Measurements from ENCODE around the gene PODXL.

Gene PODXL

DNA sequence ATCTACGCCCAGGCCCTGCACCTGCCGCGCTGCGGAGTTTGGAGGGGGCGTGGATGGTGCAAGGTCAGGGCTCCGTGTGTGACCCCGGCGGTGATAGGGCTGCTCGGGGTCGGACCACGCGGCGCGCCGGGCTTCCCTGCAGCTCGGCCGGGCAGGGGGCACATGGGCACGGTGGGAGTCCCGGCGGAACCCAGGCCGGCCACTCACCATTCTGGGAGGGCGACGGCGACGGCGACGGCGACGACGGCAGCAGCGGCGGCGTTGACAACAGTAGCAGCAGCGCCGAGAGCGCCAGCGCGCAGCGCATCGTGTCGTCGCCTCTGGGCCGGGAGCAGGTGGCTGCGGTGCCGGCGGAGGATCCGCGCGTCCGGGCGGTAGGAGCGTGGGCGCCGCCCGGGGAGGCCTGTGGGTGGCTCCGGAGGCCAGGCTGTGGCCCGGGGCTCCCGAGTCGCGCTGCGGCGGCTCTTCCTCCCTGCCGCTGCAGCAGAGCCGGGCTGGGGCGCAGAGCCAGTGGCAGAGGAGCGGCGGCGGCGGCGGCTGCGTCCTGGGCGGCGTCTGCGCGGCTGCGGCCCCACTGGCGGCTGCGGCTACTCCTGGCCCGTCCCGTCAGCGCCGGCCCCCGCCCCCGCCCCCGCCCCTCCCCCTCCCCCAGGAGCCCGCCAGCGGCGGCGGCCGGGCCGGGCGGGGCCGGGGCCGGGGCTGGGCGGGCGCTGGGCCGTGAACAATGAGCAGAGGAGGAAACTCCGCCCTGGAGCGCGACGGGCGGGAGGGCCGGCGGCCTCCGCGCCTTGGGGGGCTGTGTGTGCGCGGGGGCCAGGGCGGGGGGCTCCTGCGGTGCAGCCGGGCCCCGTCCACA lies at the start of gene PODXL:
Gene PODXL, minus strand, starts transcription at position 576 of the 856 bp plus-strand sequence. Its CDS starts 269 bp downstream, at position 307.
- peak; percentile 88 for DNase-seq

DNA sequence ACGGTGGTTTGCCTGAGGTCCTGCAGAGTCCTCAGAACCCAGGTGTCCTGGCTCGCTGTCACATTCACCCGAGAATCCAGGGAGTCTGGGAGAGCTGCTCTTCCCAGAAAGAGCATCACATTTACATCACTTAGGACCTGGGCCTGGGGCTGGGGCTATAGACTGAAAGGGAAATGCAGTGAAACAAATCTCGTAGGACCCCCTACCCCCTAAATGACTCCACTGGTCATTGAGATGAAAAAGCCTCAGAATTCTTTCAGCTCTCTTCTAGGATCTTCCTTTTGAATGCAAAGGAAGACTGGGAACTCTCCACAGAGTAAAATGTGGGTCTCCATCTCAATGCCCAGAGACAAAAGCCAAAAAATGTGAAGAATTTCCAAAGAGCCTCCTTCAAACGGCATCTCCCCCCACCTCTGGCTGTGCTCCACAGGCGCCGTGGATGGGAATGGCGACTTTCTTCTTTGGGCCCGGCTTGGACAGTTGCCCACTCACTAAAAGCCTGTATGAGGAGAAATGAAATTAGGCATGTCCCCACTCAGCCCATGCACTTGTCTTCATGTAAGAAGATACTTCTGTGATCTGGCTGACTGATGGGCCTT lies 49.0 kb upstream of the PODXL start:
- DNase-seq = peak; percentile 74

DNA sequence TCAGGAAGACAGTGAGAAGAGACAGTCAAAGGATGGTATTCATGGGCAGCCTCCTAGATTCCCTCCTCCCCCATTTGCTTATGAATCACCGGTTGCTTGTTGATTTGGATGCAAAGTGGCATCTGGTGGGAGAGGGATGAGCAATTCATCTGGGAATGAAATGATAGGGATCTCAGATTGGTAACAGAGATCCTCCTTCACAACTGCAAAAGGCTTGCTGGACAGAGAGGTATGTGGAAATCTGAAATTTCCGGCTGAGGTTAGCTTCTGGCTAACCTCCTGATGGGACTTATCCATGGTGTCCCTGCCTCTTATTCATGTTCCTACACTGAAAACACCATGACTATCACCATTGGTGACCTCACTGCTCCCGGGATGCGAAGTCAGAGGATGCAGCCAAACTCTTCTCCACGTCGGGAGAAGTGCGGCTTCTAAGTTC lies 48.4 kb upstream of the PODXL start:
- peak; percentile 92 for DNase-seq

DNA sequence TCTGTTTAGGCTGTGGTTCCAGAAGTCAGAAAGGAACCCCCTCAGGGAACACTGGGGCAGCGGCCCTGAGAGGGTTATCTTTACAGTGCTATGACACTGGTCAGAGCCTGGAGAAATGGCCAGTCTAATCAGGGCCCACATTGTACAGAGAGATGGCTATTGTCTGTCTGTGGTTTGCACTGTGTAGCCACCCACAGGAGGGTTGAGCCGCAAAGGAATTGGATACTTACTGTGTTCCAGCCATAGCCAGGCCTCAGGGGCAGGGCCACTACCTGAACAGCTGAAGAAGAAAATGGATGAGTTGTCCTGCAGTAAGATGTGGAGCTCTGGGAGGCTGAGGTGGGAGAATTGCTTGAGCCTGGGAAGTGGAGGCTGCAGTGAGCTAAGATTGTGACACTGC lies 47.5 kb upstream of the PODXL start:
- peak; percentile 91 for DNase-seq

DNA sequence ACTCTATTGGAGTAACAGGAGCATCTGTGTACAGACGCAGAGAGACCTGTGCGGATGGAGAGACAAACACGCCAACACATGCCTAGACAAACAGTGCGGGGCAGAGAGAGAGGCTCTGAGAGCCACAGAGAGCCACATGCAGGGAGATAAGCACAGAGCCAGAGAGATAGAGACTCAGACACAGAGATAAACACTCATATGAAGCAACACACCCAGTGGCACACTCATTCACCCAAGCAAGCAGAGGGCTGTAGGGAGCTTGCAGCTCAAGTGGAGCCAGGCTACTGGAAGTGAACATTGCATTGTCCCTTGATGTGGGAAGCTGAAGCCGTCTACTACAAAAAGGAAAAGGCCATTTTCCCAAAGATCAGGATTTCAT lies 46.6 kb upstream of the PODXL start:
- no peak for DNase-seq

DNA sequence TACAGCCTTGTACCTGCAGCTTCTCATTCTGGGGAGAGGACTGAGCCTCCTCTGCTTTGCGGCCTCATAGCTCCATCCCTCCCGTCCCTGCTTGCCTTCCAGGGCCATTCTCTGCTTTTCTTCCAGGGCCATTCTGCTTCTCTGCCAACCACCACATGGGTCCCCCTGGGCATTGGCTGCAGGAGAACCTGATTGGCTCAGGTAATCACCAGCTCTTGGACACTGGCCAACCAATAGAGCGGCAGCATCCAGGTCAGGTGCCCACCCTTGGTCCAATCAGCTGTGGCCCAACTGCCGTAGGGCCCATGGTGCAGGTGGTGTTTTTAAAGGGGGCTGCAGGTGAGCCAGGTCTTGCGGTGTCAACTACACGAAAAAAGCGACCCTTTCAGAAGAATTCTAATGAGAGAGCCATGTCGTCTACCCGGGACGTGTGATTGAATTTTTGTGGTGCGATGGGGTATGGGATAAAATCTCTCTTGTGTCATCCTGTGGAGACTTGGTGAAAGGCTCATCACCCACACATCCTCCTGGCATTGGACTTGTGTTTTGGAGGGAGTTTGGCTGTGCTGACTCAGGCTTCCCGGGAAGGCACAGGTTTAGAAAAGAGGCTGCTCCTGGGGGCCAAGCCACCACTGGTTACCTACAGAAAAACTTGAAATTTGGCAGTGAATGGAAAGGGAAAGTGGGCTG lies 46.0 kb upstream of the PODXL start:
- DNase-seq = no peak

DNA sequence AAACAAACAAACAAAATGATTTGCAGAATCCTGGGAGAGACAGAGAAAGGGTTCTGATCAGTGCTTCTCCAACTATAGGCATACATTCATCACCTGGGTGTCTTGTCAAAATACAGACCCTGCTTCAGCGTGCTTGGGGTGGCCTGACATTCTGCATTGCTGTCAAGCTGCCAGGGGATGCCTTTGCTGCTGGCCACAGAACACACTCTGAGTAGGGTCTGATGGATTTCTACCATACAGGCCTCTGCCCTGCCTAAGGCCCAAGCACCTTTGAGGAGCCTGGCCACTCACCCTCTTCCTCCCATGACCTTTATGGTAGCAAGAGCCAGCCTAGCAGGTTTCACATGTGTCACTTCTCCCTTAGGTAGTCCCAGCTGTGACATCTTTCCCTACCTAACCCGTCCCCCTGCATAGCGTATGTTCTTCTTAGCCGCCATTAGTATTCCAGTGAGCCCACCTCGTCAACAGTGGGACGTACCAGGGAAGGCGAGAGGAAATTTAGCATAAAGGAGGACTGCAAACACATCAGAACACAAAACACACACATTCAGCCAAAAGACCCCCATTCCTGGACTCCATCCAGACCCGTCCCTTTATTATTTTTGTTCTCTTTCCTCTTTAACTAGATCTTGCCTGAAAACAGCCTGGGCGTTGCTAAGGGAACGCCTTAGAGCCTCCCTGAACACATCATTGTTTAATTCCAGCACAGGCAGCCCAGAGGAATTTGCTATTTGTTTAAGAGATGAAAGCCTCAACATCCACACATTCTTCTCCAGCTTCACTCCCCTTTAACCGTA lies 43.9 kb upstream of the PODXL start:
- no peak for DNase-seq

DNA sequence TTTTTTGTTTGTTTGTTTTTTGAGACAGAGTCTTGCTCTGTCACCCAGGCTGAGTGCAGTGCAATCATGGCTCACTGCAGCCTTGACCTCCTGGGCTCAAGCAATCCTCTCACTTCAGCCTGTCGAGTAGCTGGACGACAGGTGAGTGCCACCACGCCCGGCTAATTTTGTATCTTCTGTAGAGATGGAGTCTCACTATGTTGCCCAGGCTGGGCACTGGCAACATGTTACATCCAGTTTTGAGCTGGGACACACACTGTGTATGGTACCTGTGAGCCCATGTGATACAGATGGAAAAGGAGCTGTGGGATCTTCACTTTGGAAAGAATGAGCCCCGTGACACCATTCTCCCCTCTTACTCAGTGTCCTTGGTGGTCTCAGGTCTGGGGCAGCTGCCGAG lies 40.4 kb upstream of the PODXL start:
- DNase-seq = no peak

DNA sequence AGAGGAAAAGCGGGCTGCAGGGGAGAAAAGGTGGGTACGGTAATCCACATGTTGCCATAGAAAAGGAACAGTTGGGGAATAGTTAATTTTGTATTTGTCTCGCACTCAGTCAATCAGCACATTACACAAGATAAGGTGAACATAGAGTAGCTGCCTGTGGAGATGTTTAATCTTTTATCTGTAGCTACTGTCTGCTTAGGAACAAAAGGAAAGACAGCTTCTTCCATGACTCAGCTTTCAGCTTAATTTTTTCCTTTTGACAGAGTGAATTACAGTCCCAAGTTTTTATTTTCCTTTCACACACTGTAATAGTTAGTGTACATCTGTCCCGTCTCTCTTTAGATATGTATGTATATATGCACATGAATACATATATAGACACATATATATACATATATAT lies 39.3 kb upstream of the PODXL start:
- no peak for DNase-seq

DNA sequence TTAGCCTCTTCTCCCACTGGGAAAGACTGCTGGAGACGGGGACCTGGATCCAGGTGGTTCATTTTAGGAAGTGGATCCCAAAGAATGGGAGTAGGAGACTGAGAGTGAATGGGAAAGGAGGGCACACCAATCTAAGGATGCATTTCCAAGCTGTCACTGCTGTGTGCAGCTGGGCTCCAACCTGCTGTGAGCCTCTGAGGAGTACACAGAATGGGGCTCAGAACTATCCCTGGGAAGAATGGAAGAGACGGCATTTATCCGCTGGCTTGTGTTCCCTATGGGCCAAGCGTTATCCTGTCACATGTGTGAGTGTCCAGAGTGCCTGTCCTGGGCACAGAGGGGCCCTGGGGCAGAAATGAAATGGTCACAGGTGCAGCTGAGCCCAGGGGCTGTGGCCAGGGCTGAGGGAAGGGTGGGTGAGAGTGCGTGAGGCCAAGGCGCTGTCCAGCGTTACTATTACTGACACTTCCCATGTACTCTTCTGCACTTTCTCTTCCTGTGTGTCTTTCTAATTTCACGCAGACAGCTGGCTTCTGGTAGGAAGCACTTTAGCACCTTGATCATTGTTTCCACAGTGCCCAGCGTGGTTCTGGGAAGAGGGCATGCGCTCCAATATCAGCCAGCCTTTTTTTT lies 35.4 kb upstream of the PODXL start:
- DNase-seq = peak; percentile 69

DNA sequence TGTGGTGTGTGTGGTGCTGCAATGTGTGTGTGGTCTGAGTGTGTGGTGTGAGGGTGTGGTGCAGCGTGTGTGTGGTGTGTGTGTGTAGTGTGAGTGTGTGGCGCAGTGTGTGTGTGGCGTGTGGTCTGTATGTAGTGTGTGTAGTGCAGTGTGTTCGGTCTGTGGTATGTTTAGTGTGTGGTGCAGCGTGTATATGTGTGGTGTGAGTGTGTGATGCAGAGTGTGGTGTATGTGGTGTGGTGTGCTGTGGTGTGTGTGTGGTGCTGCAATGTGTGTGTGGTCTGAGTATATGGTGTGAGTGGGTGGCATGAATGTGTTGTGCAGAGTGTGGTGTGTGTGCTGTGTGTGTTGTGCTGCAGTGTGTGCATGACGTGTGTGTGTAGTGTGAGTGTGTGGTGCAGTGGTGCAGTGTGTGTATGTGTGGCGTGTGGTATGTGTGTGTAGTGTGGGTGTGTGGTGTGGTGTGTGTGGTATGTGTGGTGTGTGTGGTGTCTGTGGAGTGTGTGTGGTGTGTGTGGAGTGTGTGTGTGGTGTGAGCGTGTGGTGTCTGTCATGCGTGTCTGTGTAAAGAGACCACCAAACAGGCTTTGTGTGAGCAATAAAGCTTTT lies 31.0 kb upstream of the PODXL start:
- no peak for DNase-seq

DNA sequence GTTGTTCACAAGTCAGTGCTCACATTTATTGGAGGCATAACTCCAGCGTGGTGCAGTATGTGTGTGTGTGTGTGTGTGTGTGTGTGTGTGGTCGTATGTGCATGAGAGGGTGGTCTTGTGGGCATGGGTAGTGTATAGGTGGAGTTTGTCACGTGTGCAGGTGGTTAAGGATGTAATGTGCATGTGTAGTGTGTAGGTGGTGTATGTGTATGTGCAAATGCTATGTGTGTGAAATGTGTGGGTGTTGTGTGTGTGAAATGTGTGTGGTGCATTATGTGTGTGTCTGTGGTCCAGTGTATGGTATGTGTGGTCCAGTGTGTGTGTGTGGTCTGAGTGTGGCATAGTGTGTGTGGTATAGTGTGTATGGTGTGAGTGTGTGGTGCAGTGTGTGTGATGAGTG lies 30.3 kb upstream of the PODXL start:
- no peak for DNase-seq

DNA sequence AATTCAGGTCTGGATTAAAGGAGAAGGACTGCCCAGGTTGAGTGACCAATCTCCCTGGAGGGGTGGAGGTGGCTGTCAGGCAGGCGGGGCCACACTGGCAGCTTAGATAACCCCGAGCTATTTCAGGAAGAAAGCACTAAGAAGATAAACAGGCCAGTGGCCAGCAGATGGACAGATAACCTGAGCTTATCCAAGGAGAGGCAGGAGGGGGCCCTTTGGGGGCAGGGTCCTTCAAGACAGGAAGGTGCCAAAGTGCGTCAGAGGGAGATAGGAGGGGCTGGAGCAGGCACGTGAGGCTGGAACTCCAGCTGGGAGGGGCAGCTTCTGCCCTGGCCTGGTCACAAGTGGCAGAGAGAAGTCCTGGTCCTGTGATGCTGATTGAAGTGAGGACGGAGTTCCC lies 29.8 kb upstream of the PODXL start:
- DNase-seq = peak; percentile 95

DNA sequence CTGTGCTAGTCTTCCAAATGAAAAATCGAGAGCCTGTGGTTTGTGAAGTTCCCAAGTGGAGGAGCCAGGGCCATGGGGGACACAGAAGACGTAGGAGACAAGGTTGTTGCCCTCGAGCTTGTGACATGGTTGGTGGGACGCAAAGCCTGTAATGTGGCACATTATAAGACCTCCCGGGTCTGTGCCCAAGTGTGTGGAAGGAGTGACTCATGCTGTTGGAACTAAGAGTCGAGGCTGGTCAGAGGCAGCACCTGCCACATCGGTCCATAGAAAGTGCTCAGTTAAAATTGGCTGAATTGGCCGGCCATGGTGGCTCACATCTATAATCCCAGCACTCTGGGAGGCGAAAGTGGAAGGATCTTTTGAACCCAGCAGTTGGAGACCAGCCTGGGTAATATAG lies 27.0 kb upstream of the PODXL start:
- DNase-seq = no peak

DNA sequence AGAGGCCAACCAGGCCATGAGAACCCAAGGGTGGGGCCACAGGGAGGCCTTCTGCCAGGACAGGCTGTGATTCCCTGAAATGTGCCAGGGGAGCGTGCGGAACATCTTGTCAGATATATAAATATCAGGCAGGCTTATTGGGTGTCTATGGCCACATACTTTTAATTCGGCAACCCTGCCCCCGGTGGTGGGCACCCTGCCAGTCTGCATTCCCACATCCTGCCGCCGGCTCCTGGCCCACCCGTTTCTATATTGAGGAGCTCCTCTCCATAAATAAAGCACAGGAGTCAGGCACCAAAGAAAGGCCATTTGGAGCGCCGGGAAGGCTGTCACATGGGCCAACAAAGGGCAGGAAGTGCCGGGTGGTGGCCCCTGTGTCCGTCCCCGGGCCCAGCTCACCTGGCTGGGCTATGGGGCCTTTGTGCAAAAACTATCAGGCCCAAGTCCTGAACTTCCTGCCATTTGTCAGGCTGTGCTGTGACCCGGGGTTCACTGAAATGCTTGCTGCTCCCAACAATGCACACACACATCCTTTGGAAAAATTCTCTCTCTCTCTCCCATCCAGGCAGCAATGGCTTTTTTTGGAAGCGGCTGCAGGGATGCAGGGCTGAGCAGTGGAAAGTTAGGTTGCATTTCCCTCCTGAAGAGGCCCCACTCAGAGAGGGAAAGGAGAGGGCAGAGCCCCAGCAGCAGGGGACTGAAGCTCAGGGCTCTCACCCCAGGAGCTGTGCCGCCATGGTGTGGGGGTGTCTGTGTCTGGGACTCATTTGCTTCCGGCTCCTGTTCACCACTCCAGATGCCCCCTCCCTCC lies 25.0 kb upstream of the PODXL start:
- DNase-seq = no peak

DNA sequence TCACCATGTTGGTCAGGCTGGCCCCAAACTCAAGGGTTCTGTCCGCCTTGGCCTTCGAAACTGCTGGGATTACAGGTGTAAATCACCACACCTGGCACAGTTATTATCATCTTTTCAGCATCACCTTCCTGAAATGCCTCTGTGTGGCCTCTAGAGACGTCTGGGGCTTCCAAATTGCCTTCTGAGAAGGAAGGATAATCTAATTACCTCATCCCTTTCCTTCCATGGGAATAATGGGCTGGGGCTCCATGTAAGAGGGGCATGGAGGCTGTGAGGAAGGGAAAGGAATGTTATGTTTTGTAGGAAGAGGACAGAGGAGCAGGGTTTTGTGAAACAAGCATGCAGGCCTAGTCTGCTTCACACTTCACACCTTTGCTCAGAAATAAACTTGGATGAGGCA lies 22.2 kb upstream of the PODXL start:
- no peak for DNase-seq

DNA sequence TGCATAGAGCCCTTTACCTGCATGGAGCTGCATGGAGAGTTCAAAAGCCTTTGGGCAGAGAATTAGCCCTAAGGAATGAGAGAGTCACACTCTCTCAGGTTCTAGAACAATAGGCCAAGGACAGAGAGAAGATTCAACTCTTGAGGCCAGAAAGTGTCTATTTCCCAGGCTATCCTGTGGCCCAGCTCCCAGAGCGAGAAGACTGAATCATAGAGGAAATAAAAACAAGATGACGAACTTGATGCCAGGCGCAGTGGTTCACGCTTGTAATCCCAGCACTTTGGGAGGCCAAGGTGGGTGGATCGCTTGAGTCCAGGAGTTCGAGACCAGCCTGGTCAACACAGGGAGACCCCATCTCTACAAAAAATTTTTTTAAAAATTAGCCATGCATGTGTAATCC lies 18.3 kb upstream of the PODXL start:
- no peak for DNase-seq

DNA sequence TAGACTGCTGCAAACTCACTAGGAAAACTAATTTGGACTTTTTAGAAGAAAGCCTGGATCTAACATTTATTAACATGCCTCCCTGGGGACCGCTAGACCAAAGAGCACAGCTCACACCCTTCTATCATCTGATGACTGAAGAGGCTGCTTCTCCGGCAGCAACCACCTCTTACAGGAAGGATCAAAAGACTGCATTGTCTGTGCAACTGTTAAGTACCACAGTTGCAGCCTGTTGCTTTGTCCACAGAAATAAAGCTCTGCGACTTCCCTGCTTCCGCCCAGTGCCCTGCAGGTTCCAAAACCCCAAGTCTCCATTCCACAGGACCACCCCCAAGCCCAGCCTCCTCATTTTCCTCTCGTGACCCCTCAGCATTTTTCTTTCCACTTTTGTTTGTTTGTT lies 14.0 kb upstream of the PODXL start:
- DNase-seq = no peak

DNA sequence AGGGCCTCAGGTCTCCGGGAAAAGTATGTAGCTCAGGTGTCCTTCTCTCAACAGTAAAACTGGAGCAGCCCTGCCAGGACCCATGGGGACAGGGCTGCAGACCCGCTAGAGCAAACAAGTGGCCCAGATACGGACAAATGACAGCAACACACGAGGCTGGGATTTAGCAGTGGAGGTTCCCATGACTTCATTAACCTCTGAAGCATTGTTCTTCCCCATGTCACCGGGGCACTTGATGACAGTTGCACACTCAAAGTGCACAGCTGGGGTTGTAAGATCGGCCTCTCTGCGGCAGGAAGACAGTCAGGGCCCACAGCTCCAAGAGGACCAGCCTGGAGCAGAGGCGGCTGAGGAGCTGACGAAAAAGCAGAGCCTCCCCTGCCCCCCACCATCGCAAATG lies 12.5 kb upstream of the PODXL start:
- no peak for DNase-seq

DNA sequence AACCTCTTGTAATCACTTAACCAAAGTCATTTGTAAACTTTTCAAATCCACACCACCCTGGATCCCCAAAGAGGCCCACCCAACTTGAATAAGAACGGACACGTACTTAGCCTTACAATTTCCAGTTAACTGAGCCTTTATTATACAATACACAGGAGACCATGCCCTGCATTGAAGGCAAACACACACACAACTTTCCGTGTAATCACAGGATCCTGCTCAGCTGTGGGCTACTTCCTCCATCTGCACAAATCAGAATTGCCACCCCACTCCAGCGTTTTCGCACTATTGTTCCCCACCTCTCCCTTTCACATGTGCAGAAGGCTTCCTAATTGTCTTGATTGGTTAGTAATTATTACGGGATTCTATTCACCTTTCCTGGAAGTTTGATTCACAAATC lies 12.1 kb upstream of the PODXL start:
- no peak for DNase-seq

DNA sequence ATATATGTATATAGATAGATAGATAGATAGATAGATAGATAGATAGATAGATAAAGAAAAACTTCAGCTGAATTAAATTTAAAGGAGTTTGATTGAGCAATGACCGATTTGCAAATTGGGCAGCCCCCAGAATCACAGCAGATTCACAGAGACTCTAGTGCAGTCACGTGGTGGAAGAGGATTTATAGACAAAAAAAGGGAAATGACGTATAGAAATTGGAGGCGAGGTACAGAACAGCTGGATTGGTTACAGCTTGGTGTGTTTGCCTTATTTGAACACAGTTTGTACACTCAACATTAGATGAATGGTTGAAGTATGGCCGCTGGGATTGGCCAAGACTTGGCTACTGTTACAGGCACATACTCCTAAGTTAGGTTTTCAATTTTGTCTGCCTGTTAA lies 8.2 kb upstream of the PODXL start:
- no peak for DNase-seq
